Skin of body (tissue), 2 donors: ENCODE results near the gene HEPN1. TPM values are rescaled to one million over a fixed set of nuclear protein-coding genes. Genes with fewer than 3 reads are reported as not detected.

ENCODE experiments used
- DNase-seq: peaks from one replicate; lab custom pipeline; 2025; lab: John Stamatoyannopoulos, UW
- total RNA-seq: library from RNA; depleted of rRNA; stranded (reverse); fragments of >200 nt; gene quantifications from one replicate; pipeline ENCODE4 v1.2.3, GENCODE V29; 2014

HEPN1 gene
- total RNA-seq, 1 donor from 2014 or later, result not detected

GRCh38 chr11:124899383-124900145 lies 19.5 kb upstream of the HEPN1 start:
- DNase-seq, result no peak

GRCh38 chr11:124900464-124900863 lies 18.6 kb upstream of the HEPN1 start:
- DNase-seq, result no peak

GRCh38 chr11:124902616-124903015 lies 16.4 kb upstream of the HEPN1 start:
- no peak for DNase-seq

- no peak for DNase-seq
Measured at GRCh38 chr11:124915541-124916369, 3.3 kb upstream of the HEPN1 start.

GRCh38 chr11:124916370-124916710 lies 2.7 kb upstream of the HEPN1 start:
- no peak for DNase-seq

- DNase-seq, result no peak
Measured at GRCh38 chr11:124917115-124917637, 1.9 kb upstream of the HEPN1 start.

GRCh38 chr11:124919898-124920297 lies 848 bp downstream of the HEPN1 start:
- DNase-seq, result no peak

GRCh38 chr11:124920356-124920755 lies 1.3 kb downstream of the HEPN1 start:
- DNase-seq, result no peak

- DNase-seq, result peak; percentile 33
Measured at GRCh38 chr11:124920870-124921609, 2.0 kb downstream of the HEPN1 start.

- no peak for DNase-seq
Measured at GRCh38 chr11:124922831-124923230, 3.8 kb downstream of the HEPN1 start.

- no peak for DNase-seq
Measured at GRCh38 chr11:124923296-124923695, 4.2 kb downstream of the HEPN1 start.

GRCh38 chr11:124928942-124929665 lies 10.1 kb downstream of the HEPN1 start:
- no peak for DNase-seq

GRCh38 chr11:124930799-124931198 lies 11.7 kb downstream of the HEPN1 start:
- no peak for DNase-seq

GRCh38 chr11:124934862-124935547 lies 16.0 kb downstream of the HEPN1 start:
- no peak for DNase-seq

GRCh38 chr11:124935548-124936514 lies 16.8 kb downstream of the HEPN1 start, which contains the start of gene HEPACAM:
HEPACAM (minus strand) TSS chr11:124936047; CDS start chr11:124936006, 41 bp downstream.
- DNase-seq, result no peak

- DNase-seq, result no peak
Measured at GRCh38 chr11:124937336-124937935, 18.4 kb downstream of the HEPN1 start.

- no peak for DNase-seq
Measured at GRCh38 chr11:124938206-124938765, 19.2 kb downstream of the HEPN1 start.

- no peak for DNase-seq
Measured at GRCh38 chr11:124938970-124939369, 19.9 kb downstream of the HEPN1 start.
